Activated gamma-delta T cell (primary cell): ENCODE data around the gene TREML1.
"Not testable (repeated sequence)": the region's sequence is repeated elsewhere in the genome, so short reads cannot be mapped to it uniquely, and the experiment has no call there.

Experiments
- DNase-seq: peaks from one replicate; lab custom pipeline; 2025; lab: John Stamatoyannopoulos, UW
- total RNA-seq, 2 donors: gene quantifications; one replicate each; lab custom pipeline; 2026; lab: John Stamatoyannopoulos, UW

Gene TREML1, protein sequence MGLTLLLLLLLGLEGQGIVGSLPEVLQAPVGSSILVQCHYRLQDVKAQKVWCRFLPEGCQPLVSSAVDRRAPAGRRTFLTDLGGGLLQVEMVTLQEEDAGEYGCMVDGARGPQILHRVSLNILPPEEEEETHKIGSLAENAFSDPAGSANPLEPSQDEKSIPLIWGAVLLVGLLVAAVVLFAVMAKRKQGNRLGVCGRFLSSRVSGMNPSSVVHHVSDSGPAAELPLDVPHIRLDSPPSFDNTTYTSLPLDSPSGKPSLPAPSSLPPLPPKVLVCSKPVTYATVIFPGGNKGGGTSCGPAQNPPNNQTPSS
- 0.09 to 0.10 reads per million in 2 donors for total RNA-seq

DNA sequence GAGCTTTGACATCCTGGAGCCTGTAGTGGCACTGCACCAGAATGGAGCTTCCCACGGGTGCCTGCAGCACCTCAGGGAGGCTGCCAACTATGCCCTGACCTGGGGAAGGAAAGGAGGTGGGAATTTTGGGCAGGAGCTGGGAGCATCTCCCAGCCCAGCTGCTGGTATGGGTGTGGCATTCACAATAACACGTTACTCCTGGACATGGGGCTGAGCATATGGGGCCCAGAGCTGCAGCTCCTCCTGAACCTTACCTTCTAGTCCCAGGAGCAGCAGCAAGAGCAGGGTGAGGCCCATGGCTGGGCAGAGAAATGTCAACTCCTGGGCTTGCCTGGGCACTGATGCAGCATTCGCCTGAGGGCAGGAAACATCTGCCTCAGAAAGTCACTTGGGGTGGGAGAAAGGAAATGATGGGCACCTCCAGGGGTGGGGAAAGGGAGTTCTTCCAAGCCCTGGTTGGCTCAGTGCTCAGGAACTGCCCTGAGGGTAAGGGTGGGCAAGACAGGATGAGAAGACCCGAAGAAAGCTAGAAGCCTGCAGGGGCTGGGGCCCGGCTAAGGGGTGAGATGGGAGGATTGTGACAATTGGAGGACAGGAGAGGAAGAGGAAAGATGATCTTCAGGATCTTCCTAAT is at the start of gene TREML1:
TREML1 (minus strand) TSS at position 356 of the 634 bp plus-strand sequence; CDS start at position 297, 59 bp downstream.
- no peak for DNase-seq

GRCh38 chr6:41201764-41202173 is 47.6 kb upstream of the TREML1 start:
- DNase-seq = no peak

GRCh38 chr6:41200901-41201763 is 47.0 kb upstream of the TREML1 start, which contains the start of gene TREML2:
Gene TREML2 (minus strand): TSS chr6:41201149. CDS start chr6:41201008, 141 bp downstream.
- no peak for DNase-seq

GRCh38 chr6:41200296-41200900 is 46.3 kb upstream of the TREML1 start:
- no peak for DNase-seq

DNA sequence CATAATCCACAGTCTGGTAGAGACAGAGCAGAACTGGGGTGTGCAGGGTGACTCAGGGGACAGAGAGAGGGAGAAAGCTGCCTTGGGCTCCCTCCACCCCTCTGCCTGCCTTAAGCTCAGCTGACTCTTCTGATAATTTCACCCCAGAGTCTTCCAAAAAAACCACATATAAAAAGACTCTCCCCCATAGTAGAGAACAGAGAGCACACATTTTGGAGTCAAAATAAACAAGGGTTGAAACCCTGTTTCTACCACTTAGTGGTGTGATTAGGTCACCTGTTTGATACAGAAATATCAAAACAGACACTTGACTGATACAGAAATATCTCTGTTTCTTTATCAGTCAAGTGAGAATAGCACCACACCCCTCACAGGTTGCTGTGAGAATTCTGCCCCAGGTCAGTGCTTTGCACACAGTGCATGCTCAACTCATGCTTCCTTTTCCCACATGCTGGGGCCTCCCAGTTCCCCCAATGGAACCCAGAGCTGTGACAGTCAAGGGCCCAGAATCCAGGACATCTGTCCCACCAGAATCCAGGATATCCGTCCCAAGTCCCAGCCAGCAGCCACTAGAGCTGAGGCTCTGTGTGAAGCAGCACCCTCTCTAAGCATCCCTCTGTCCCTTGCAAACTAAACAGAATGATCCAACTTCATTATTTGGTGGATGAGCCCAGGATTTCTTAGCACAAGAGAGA is 45.6 kb upstream of the TREML1 start:
- no peak for DNase-seq

- no peak for DNase-seq
These were observed 43.1 kb upstream of the TREML1 start for GRCh38 chr6:41197234-41197633.

GRCh38 chr6:41194386-41194785 is 40.2 kb upstream of the TREML1 start:
- DNase-seq = no peak

- no peak for DNase-seq
These were observed 39.7 kb upstream of the TREML1 start for GRCh38 chr6:41193884-41194283.

- DNase-seq = no peak
These were observed 39.1 kb upstream of the TREML1 start for GRCh38 chr6:41193171-41193734.

DNA sequence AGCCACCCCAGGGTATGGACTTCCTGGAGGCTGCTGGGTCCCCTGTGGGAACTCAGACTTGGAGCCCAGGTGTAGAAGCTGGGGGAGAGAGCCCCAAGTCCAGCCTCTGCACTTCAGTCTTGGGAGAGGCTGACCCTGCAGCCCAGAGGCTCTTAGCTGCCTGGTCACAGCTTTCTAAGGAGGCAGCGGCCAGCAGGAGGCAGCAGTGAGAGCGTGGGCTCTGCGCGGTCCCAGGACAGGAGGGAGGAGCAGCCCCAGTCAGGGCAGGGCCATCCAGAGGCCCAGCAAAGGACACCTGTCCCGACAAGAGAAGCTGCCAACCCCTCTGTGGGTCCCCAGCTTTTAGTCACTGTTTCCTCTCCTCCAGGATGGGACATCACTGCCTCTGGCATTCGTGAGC is 37.4 kb upstream of the TREML1 start:
- no peak for DNase-seq

DNA sequence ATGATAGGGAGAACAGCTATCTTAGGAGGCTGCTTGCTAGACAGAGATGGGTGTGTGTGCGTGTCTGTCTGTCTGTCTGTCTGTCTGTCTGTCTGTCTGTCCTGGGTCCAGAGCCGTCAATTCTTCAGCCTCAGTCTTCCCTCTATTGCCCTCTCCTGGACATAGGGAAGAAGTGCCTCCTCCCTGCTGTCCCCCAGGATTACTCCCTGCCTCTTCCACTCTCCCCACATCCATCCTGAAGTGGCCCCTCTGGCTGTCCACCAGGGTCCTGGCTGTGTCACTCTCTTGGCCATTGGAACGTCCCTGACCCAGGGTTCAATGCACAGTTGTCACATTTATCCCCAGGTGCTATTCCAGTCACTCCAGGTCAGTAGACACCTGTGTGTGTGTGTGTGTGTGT is 36.6 kb upstream of the TREML1 start:
- DNase-seq = no peak

DNA sequence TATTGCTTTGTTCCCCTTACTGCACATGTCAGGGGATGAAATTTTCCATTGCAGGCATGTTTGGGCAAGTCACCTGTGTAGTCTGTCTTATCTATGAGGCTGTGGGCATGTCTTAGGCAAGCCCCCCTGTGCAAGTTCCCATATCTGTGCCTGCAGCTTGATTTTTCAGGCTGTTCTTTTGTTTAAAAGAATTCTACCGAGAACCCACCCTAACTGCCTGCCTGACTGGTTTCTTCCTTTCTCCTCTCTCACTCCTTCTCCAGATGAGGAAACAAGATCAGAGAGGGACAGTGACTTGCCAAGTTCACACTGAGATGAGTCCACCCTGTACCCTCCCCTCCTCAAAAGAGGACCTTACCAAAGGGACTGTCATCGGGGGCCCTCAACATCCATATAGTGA is 35.8 kb upstream of the TREML1 start:
- no peak for DNase-seq

- DNase-seq = not testable (repeated sequence)
These were observed 34.9 kb upstream of the TREML1 start for GRCh38 chr6:41189046-41189445.

- DNase-seq = no peak
These were observed 34.1 kb upstream of the TREML1 start for GRCh38 chr6:41187924-41188886.

DNA sequence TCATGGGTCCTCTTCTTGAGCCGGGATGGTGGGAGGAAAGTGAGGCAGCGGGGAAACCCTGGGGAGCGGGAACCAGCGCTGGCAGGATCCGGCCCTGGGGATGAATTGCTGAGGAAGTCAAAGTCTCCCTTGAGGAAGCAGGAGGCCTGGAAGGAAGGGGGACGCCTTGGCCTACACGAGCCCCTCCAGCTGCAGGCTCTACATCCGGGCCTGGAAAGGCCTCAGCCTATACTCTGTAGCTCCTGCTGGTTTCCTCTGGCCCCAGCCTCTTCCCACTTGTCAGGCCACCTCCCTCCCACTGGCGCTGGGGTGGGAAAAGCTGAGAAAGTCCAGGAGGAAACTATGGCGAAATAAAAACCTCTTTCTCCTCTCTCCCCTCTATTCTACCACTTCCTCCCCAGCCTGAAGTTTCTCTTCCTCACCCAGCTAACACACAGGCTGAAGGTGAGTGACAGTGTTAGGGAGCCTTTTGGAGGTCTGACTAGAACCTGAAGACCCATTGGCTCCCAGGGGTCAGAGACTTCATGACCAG is 31.9 kb upstream of the TREML1 start:
- no peak for DNase-seq

DNA sequence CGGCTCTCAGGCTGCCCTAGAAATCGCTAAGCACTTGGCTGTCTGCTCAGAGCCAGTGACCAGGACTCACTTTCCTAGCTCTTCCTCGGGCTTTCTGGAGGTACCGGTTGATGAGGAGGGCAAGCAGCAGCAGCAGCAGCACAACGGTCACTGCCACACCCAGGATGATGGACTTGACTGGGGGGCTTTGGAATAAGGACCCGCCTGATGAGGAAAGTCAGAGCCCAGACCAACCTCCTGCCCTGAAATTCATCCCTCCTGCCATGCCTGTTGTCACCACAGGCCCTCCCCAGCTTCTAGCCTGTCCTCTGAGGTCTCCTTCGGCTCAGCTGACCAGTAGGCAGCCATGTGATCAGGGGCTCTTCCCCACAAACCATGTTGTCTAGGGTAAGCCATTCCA is 30.6 kb upstream of the TREML1 start:
- no peak for DNase-seq

- DNase-seq = no peak
These were observed 28.2 kb upstream of the TREML1 start for GRCh38 chr6:41182069-41183034.

- DNase-seq = no peak
These were observed 27.4 kb upstream of the TREML1 start for GRCh38 chr6:41181566-41181965.
